Adrenal gland (tissue), 12 donors: ENCODE data around the gene CBX7. TPM values are rescaled to one million over a fixed set of nuclear protein-coding genes. Genes with fewer than 3 reads are reported as not detected.

ENCODE experiments used
- DNase-seq, 7 donors: peaks; one replicate each; pipeline ENCODE4 v3.0.0-alpha.2; 2019 to 2020
- H3K27ac ChIP-seq, 5 donors: fragments of 200-600 bp; sonication (generic) in 4 of 5; 1 replicate in 3 of 5; 2 replicates in 2 of 5; pipeline versions ENCODE4 v1.5.1 to v1.8.0; 2016 to 2020; ENCODE audit warnings: mild to moderate bottlenecking in 1 of 5
- H3K27me3 ChIP-seq: fragments of 200-600 bp; 2 replicates; pipeline ENCODE4 v1.8.0; 2021
- H3K36me3 ChIP-seq, 2 donors: fragments of 200-600 bp; replicated peaks in 1 of 2; 1 replicate in 1 of 2; 2 replicates in 1 of 2; pipeline versions ENCODE4 v1.5.1 to v1.8.0; 2018 to 2022
- H3K4me1 ChIP-seq, 2 donors: fragments of 200-600 bp; replicated peaks in 1 of 2; 1 replicate in 1 of 2; 2 replicates in 1 of 2; pipeline versions ENCODE4 v1.5.1 to v1.8.0; 2018 to 2021
- H3K4me3 ChIP-seq, 4 donors: fragments of 200-600 bp; sonication (generic) in 3 of 4; one replicate each; pipeline ENCODE4 v1.5.1; 2016 to 2018
- H3K9me3 ChIP-seq, 3 donors: fragments of 200-600 bp; sonication (generic) in 1 of 3; replicated peaks in 1 of 3; 1 replicate in 2 of 3; 2 replicates in 1 of 3; pipeline versions ENCODE4 v1.5.1 to v1.8.0; 2016 to 2021
- POLR2A ChIP-seq, 2 donors: fragments of 450-650 bp; IDR thresholded peaks; one replicate each; pipeline ENCODE4 v1.6.1; 2017; ENCODE audit warnings: antibody characterized with exemption in 2 of 2, mild to moderate bottlenecking in 2 of 2, moderate library complexity in 1 of 2
- WGBS, 4 donors: extraction: QIAGEN DNeasy Blood & Tissue Kit in 2 of 4; methylation state at CpG; one replicate each; pipeline versions ENCODE4 v1.1.5 to v1.1.7; 2013 to 2017; 5-methylcytosine and 5-hydroxymethylcytosine counted together
- intact Hi-C, 2 donors: fragments of 100-400 bp; cut with DNase I; formaldehyde crosslinking; loops; one replicate each; pipeline versions ENCODE4 v1.14.1 to v1.15.0; 2022 to 2023
- polyA plus RNA-seq, 3 donors: library from polyadenylated mRNA; stranded (reverse); fragments of 200-250 nt in 2 of 3; fragments of 350-450 nt in 1 of 3; fragmentation: Illumina TruSeq in 1 of 3; extraction: RNeasy Lipid Tissue Mini Kit (QIAGEN cat#74804) in 1 of 3; gene quantifications; one replicate each; pipeline ENCODE4 v1.2.3, GENCODE V29; 2013 to 2014
- total RNA-seq, 9 donors: library from RNA; depleted of rRNA in 4 of 9; stranded (reverse); fragments of >200 nt in 4 of 9; fragments of 120-200 nt in 1 of 9; fragmentation: NEBNext Ultra II Directional in 1 of 9; extraction: Animal tissue kit (Norgen Biotek cat#: 25700) in 1 of 9; gene quantifications; one replicate each; pipeline versions ENCODE4 v1.1.0 to v1.2.4, GENCODE V29; 2013 to 2023
- TF ChIP-seq, protein P1 (sequence below), 6 experiments: fragments of 450-650 bp in 4 of 6; fragments of 200-600 bp in 2 of 6; sonication (generic) in 1 of 6; IDR thresholded peaks; 1 replicate in 5 of 6; 2 replicates in 1 of 6; pipeline versions ENCODE4 v1.5.1 to v1.8.0; 2016 to 2021; ENCODE audit warnings: antibody characterized with exemption in 6 of 6, mild to moderate bottlenecking in 2 of 6, moderate library complexity in 1 of 6
- donor health status: healthy with polysubstance abuse.
- donor health status: Bipolar disorder and iron deficiency.
- donor health status: DM: yes; HTN: yes; CAD: no.
- donor health status: DM: no; HTN: no; CAD: no.
- donor health status: DM: no; HTN: no; CAD: no.
- donor health status: DM: yes; HTN: yes; CAD: no.

The CBX7 gene
- total and polyA plus RNA-seq, 12 donors = 2.7 to 89.2 (median 51.5) TPM

- intact Hi-C loops = loop anchor here (5.0 to 10.0 kb wide), 2 partner anchors 109 to 351 kb away; no protein-coding TSS in a partner anchor
- no peaks in the 10 kb centered on the region for H3K36me3 ChIP-seq
- no peak for DNase-seq
- no peak overlapping the region for H3K27ac ChIP-seq
- no peak overlapping the region for H3K4me3 ChIP-seq
- H3K4me1 ChIP-seq = no peaks in the 10 kb centered on the region
- WGBS, 4 donors = 78 to 87% (median 83%) methylated on average over 9 of the region's 9 CpGs
- H3K27me3 ChIP-seq = no peaks in the 10 kb centered on the region
- H3K9me3 ChIP-seq = no peaks in the 10 kb centered on the region
- TF ChIP-seq, protein P1, sequence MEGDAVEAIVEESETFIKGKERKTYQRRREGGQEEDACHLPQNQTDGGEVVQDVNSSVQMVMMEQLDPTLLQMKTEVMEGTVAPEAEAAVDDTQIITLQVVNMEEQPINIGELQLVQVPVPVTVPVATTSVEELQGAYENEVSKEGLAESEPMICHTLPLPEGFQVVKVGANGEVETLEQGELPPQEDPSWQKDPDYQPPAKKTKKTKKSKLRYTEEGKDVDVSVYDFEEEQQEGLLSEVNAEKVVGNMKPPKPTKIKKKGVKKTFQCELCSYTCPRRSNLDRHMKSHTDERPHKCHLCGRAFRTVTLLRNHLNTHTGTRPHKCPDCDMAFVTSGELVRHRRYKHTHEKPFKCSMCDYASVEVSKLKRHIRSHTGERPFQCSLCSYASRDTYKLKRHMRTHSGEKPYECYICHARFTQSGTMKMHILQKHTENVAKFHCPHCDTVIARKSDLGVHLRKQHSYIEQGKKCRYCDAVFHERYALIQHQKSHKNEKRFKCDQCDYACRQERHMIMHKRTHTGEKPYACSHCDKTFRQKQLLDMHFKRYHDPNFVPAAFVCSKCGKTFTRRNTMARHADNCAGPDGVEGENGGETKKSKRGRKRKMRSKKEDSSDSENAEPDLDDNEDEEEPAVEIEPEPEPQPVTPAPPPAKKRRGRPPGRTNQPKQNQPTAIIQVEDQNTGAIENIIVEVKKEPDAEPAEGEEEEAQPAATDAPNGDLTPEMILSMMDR (IDR thresholded peaks at IDR 0.05) = no peak
- TF ChIP-seq POLR2A (IDR thresholded peaks at IDR 0.05) = no peak
Measured at GRCh38 chr22:39115977-39116621, 36.4 kb downstream of the CBX7 start.

GRCh38 chr22:39115570-39115969 lies 36.9 kb downstream of the CBX7 start:
- H3K4me3 ChIP-seq = no peak overlapping the region
- no peaks in the 10 kb centered on the region for H3K27me3 ChIP-seq
- no peak for DNase-seq
- TF ChIP-seq POLR2A (IDR thresholded peaks at IDR 0.05) = no peak
- TF ChIP-seq, protein P1 (IDR thresholded peaks at IDR 0.05) = no peak
- H3K9me3 ChIP-seq = no peaks in the 10 kb centered on the region
- H3K4me1 ChIP-seq = no peaks in the 10 kb centered on the region
- no peak overlapping the region for H3K27ac ChIP-seq
- intact Hi-C loops = loop anchor here (5.0 to 10.0 kb wide), 2 partner anchors 108 to 351 kb away; no protein-coding TSS in a partner anchor
- 83 to 90% (median 87%) methylated on average over 2 of the region's 2 CpGs for WGBS, 4 donors
- no peaks in the 10 kb centered on the region for H3K36me3 ChIP-seq

DNA sequence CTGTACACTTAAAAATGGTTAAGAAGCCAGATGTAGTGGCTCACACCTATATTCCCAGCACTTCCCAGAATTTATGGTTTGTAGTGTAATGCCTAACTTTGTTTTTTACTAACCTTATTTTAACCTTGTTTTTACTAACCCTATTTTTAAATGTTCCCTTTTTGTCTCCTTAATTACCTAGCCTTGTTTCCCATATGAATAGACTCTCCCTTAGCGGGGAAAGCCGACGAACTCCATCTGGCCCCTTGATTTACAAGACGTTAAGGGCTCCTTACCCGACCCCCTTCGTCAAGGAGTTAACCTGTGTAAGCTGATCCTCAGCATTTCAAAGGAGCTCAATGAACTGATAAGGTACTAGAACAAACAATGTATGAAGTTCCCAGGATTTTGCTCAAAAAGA lies 38.4 kb downstream of the CBX7 start:
- no peak overlapping the region for H3K4me3 ChIP-seq
- 54 to 65% (median 61%) methylated on average over 6 of the region's 6 CpGs for WGBS, 4 donors

More for the DNA sequence above, 38.4 kb downstream of the CBX7 start:
- no peaks in the 10 kb centered on the region for H3K4me1 ChIP-seq
- H3K9me3 ChIP-seq = no peaks in the 10 kb centered on the region
- no peaks in the 10 kb centered on the region for H3K27me3 ChIP-seq
- DNase-seq = no peak
- intact Hi-C loops = loop anchor here in 1 of 2 donors (10.0 kb wide), 1 partner anchor 349 kb away; no protein-coding TSS in a partner anchor
- no peak overlapping the region for H3K27ac ChIP-seq
- H3K36me3 ChIP-seq = no peaks in the 10 kb centered on the region
- TF ChIP-seq, protein P1 (IDR thresholded peaks at IDR 0.05) = no peak
- TF ChIP-seq POLR2A (IDR thresholded peaks at IDR 0.05) = no peak
